Panc1 (cell line): Measurements from ENCODE around the gene LY9. TPM values are rescaled to one million over a fixed set of nuclear protein-coding genes. Genes with fewer than 3 reads are reported as not detected.

Experiments
- ATAC-seq: fragments of 200-7000 bp; cut with Tn5 transposase; 2 replicates; pipeline ENCODE4 v1.9.1; 2020; ENCODE audit warnings: mild to moderate bottlenecking, moderate library complexity
- BruUV-seq: library from RNA; stranded (reverse); fragments of 400-500 nt; replicated peaks from 2 replicates; lab custom pipeline; 2021; lab: Mats Ljungman, UMichigan
- CTCF ChIA-PET: fragments of 300-600 bp; sonication (Branson Sonifier 250); formaldehyde crosslinking; loops from one replicate; lab custom pipeline; 2022; ENCODE audit warnings: antibody characterized with exemption; lab: Charles Lee
- POLR2A ChIA-PET: fragments of 300-600 bp; sonication (Branson Sonifier 250); formaldehyde crosslinking; loops from one replicate; lab custom pipeline; 2022; ENCODE audit warnings: antibody characterized with exemption; lab: Charles Lee
- DNase-seq: peaks from one replicate; pipeline ENCODE4 v3.0.0-alpha.2; 2010; ENCODE audit warnings: low read depth, low spot score
- H3K27ac ChIP-seq: 2 replicates; pipeline ENCODE4 v1.5.1; 2011; ENCODE audit warnings: mild to moderate bottlenecking, low read length, inconsistent platforms
- H3K27me3 ChIP-seq: fragments of 200-500 bp; sonication (Bioruptor generic); 2 replicates; pipeline ENCODE4 v1.6.0; 2014; ENCODE audit warnings: low read length, inconsistent platforms; ENCODE audit not compliant: control insufficient read depth, insufficient read depth
- H3K36me3 ChIP-seq: fragments of 200-500 bp; sonication (Bioruptor generic); 2 replicates; pipeline ENCODE4 v1.5.1; 2014; ENCODE audit warnings: inconsistent platforms, mild to moderate bottlenecking, low read length, moderate library complexity; ENCODE audit not compliant: control insufficient read depth, insufficient read depth
- H3K4me1 ChIP-seq: 2 replicates; pipeline ENCODE4 v1.5.1; 2011; ENCODE audit warnings: inconsistent platforms, mild to moderate bottlenecking, low read length, moderate library complexity; ENCODE audit not compliant: control insufficient read depth, insufficient read depth
- H3K4me3 ChIP-seq, 2 experiments: 2 replicates each; pipeline ENCODE4 v1.5.1; 2011 to 2012; ENCODE audit warnings: low read depth in 2 of 2, low read length in 2 of 2, mild to moderate bottlenecking in 2 of 2, inconsistent platforms in 1 of 2, moderate library complexity in 1 of 2
- H3K9me3 ChIP-seq: fragments of 200-500 bp; sonication (Bioruptor generic); 2 replicates; pipeline ENCODE4 v1.5.1; 2014; ENCODE audit warnings: low read depth, mild to moderate bottlenecking, inconsistent platforms, low read length, moderate library complexity; ENCODE audit not compliant: control insufficient read depth, insufficient read depth
- POLR2AphosphoS5 ChIP-seq: IDR thresholded peaks from 2 replicates; pipeline ENCODE4 v1.6.1; 2012; ENCODE audit warnings: mild to moderate bottlenecking, low read depth, low read length, moderate library complexity
- SIN3A ChIP-seq: IDR thresholded peaks from 2 replicates; pipeline ENCODE4 v1.6.1; 2012; ENCODE audit warnings: low read depth, mild to moderate bottlenecking, low read length, moderate library complexity, borderline replicate concordance; ENCODE audit not compliant: insufficient read depth
- TCF7L2 ChIP-seq: IDR thresholded peaks from 2 replicates; pipeline ENCODE4 v1.6.1; 2011; ENCODE audit warnings: mild to moderate bottlenecking, low read depth, low read length, inconsistent platforms
- in situ Hi-C: cut with HindIII; loops from 2 replicates; pipeline ENCODE4 v1.10.0; 2016; ENCODE audit warnings: low sequenced_read_pairs, low pct_unique_long_range_greater_than_20kb
- intact Hi-C: fragments of 100-400 bp; cut with micrococcal nuclease; formaldehyde crosslinking; loops from one replicate; pipeline ENCODE4 v1.10.0; 2022; ENCODE audit not compliant: unreplicated experiment
- total RNA-seq: library from RNA; stranded (reverse); gene quantifications from one replicate; pipeline ENCODE4 v1.2.1, GENCODE V29; 2021; ENCODE audit not compliant: unreplicated experiment
- TF ChIP-seq, protein P1 (sequence below), 2 experiments: IDR thresholded peaks; 2 replicates each; pipeline ENCODE4 v1.6.1; 2011 to 2012; ENCODE audit warnings: low read depth in 2 of 2, control low read depth in 1 of 2, low read length in 1 of 2, mild to moderate bottlenecking in 1 of 2, moderate library complexity in 1 of 2; ENCODE audit not compliant: insufficient read depth in 1 of 2
- TF ChIP-seq, protein P2 (sequence below): fragments of 450-650 bp; IDR thresholded peaks from 2 replicates; pipeline ENCODE4 v1.5.1; 2017; ENCODE audit warnings: mild to moderate bottlenecking

The LY9 gene
- total RNA-seq, 1 experiment from 2014 or later: 0.10 TPM

- no TSS peak for BruUV-seq
- TF ChIP-seq POLR2AphosphoS5 (no peak), TCF7L2 (no peak), SIN3A (no peak)
- TF ChIP-seq, protein P1, sequence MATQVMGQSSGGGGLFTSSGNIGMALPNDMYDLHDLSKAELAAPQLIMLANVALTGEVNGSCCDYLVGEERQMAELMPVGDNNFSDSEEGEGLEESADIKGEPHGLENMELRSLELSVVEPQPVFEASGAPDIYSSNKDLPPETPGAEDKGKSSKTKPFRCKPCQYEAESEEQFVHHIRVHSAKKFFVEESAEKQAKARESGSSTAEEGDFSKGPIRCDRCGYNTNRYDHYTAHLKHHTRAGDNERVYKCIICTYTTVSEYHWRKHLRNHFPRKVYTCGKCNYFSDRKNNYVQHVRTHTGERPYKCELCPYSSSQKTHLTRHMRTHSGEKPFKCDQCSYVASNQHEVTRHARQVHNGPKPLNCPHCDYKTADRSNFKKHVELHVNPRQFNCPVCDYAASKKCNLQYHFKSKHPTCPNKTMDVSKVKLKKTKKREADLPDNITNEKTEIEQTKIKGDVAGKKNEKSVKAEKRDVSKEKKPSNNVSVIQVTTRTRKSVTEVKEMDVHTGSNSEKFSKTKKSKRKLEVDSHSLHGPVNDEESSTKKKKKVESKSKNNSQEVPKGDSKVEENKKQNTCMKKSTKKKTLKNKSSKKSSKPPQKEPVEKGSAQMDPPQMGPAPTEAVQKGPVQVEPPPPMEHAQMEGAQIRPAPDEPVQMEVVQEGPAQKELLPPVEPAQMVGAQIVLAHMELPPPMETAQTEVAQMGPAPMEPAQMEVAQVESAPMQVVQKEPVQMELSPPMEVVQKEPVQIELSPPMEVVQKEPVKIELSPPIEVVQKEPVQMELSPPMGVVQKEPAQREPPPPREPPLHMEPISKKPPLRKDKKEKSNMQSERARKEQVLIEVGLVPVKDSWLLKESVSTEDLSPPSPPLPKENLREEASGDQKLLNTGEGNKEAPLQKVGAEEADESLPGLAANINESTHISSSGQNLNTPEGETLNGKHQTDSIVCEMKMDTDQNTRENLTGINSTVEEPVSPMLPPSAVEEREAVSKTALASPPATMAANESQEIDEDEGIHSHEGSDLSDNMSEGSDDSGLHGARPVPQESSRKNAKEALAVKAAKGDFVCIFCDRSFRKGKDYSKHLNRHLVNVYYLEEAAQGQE (IDR thresholded peaks at IDR 0.05; ENCODE audit: insufficient read depth in 1 of 2, low read depth in 2 of 2, low read length in 1 of 2): no peak
- TF ChIP-seq, protein P2, sequence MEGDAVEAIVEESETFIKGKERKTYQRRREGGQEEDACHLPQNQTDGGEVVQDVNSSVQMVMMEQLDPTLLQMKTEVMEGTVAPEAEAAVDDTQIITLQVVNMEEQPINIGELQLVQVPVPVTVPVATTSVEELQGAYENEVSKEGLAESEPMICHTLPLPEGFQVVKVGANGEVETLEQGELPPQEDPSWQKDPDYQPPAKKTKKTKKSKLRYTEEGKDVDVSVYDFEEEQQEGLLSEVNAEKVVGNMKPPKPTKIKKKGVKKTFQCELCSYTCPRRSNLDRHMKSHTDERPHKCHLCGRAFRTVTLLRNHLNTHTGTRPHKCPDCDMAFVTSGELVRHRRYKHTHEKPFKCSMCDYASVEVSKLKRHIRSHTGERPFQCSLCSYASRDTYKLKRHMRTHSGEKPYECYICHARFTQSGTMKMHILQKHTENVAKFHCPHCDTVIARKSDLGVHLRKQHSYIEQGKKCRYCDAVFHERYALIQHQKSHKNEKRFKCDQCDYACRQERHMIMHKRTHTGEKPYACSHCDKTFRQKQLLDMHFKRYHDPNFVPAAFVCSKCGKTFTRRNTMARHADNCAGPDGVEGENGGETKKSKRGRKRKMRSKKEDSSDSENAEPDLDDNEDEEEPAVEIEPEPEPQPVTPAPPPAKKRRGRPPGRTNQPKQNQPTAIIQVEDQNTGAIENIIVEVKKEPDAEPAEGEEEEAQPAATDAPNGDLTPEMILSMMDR: no peak
- CTCF ChIA-PET: no interaction called here
Observed at GRCh38 chr1:160801836-160802580, 6.0 kb downstream of the LY9 start.

DNA sequence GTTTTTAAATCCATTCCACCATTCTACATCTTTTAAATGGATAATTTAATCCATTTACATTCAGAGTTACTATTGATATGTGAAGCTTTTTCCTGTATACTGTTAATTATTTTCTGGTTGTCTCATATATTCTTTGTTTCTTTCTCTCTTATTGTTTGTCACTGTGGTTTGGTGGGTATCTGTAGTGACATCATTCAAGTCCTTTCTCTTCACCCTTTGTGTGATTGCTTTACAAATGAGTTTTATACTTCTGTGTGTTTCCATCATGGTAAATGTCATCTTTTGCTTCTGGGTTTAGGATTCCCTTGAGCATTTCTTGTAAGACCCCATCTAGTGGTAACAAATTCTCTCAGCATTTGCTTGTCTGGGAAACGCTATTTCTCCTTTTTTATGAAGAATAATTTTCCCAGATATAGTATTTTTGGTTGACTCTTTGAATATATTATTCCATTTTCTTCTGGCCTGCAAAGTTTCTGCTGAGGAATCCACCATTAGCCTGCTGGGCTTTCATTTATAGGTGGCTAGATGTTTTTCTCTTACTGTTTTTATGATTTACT lies 10.2 kb downstream of the LY9 start:
- TF ChIP-seq SIN3A (no peak), POLR2AphosphoS5 (no peak), TCF7L2 (no peak)
- TF ChIP-seq, protein P1 (IDR thresholded peaks at IDR 0.05; ENCODE audit: insufficient read depth in 1 of 2, low read depth in 2 of 2, low read length in 1 of 2): no peak
- no peaks in the 10 kb centered on the region for H3K27me3 ChIP-seq
- ChIA-PET CTCF (no interaction called here), POLR2A (no interaction called here)
- H3K4me1 ChIP-seq: no peaks in the 10 kb centered on the region
- H3K27ac ChIP-seq: no peak overlapping the region
- ATAC-seq (no peak), DNase-seq (no peak)
- in situ Hi-C loops: no loop called here
- intact Hi-C loops: no loop called here
- H3K36me3 ChIP-seq: no peaks in the 10 kb centered on the region
- H3K4me3 ChIP-seq: no peak overlapping the region
- no TSS peak for BruUV-seq
- no peaks in the 10 kb centered on the region for H3K9me3 ChIP-seq

More at GRCh38 chr1:160801836-160802580, 6.0 kb downstream of the LY9 start:
- ATAC-seq (no peak), DNase-seq (no peak)
- Histone ChIP-seq H3K27me3 (no peaks in the 10 kb centered on the region), H3K27ac (no peak overlapping the region), H3K9me3 (no peaks in the 10 kb centered on the region), H3K4me3 (no peak overlapping the region), H3K4me1 (no peaks in the 10 kb centered on the region), H3K36me3 (no peaks in the 10 kb centered on the region)
- in situ Hi-C loops: no loop called here
- POLR2A ChIA-PET: no interaction called here
- intact Hi-C loops: no loop called here
